Transverse colon (tissue), 4 donors: ENCODE data around the gene APH1A. TPM values are rescaled to one million over a fixed set of nuclear protein-coding genes. Genes with fewer than 3 reads are reported as not detected.

Experiments used
- DNase-seq: peaks from one replicate; pipeline ENCODE4 v3.0.0-alpha.2; 2019
- H3K27ac ChIP-seq, 4 donors: fragments of 200-600 bp; sonication (generic); 2 replicates each; pipeline ENCODE4 v1.5.1; 2016 to 2018; ENCODE audit warnings: inconsistent platforms in 4 of 4
- H3K27me3 ChIP-seq: fragments of 200-600 bp; sonication (generic); 2 replicates; pipeline ENCODE4 v1.5.1; 2017; ENCODE audit warnings: inconsistent platforms
- H3K36me3 ChIP-seq, 4 donors: fragments of 200-600 bp; sonication (generic); 2 replicates each; pipeline ENCODE4 v1.5.1; 2017 to 2019; ENCODE audit warnings: inconsistent platforms in 4 of 4
- H3K4me1 ChIP-seq, 4 donors: fragments of 200-600 bp; sonication (generic); 2 replicates each; pipeline ENCODE4 v1.5.1; 2017 to 2020; ENCODE audit warnings: inconsistent platforms in 4 of 4
- H3K4me3 ChIP-seq, 4 donors: fragments of 200-600 bp; sonication (generic); 1 replicate in 1 of 4; 2 replicates in 3 of 4; pipeline versions ENCODE4 v1.5.1 to v1.6.1; 2017 to 2019; ENCODE audit warnings: inconsistent platforms in 4 of 4
- H3K9me3 ChIP-seq, 2 donors: fragments of 200-600 bp; sonication (generic); 2 replicates each; pipeline ENCODE4 v1.5.1; 2017 to 2019; ENCODE audit warnings: inconsistent platforms in 2 of 2
- EP300 ChIP-seq: sonication (generic); formaldehyde crosslinking; IDR thresholded peaks from one replicate; pipeline ENCODE4 v1.6.1; 2017; ENCODE audit warnings: antibody characterized with exemption, low read depth
- POLR2A ChIP-seq: fragments of 450-650 bp; IDR thresholded peaks from one replicate; pipeline ENCODE4 v1.6.1; 2016; ENCODE audit warnings: antibody characterized with exemption, mild to moderate bottlenecking, moderate library complexity
- POLR2AphosphoS5 ChIP-seq, 3 donors: sonication (generic); formaldehyde crosslinking; IDR thresholded peaks; one replicate each; pipeline ENCODE4 v1.6.1; 2016; ENCODE audit warnings: antibody characterized with exemption in 3 of 3
- WGBS, 2 donors: methylation state at CpG; one replicate each; pipeline ENCODE4 v1.1.5; 2018; ENCODE audit warnings: low coverage in 1 of 2; 5-methylcytosine and 5-hydroxymethylcytosine counted together
- in situ Hi-C, 4 donors: fragments of 200-750 bp; cut with MboI; loops; one replicate each; pipeline versions ENCODE4 v1.15.0 to v1.15.1; 2017; ENCODE audit warnings: low sequenced_read_pairs in 3 of 4, low pct_ligation_motif_present in 1 of 4, low pct_unique_long_range_greater_than_20kb in 1 of 4
- intact Hi-C: fragments of 100-400 bp; cut with DNase I; formaldehyde crosslinking; loops from one replicate; pipeline ENCODE4 v1.15.1; 2023; ENCODE audit warnings: low total_unique reads
- total RNA-seq, 4 donors: library from RNA; depleted of rRNA; stranded (reverse); fragments of >200 nt; gene quantifications; one replicate each; pipeline ENCODE4 v1.1.0, GENCODE V29; 2016
- TF ChIP-seq, protein P1 (sequence below), 5 experiments: fragments of 200-600 bp in 3 of 5; fragments of 450-650 bp in 2 of 5; sonication (generic) in 3 of 5; IDR thresholded peaks; 1 replicate in 2 of 5; 2 replicates in 3 of 5; pipeline ENCODE4 v1.5.1; 2016 to 2017; ENCODE audit warnings: antibody characterized with exemption in 5 of 5, inconsistent platforms in 3 of 5, mild to moderate bottlenecking in 2 of 5, moderate library complexity in 1 of 5

Gene APH1A
- total RNA-seq, 4 donors from 2014 or later, result 86.8 to 162 (median 113) TPM

DNA sequence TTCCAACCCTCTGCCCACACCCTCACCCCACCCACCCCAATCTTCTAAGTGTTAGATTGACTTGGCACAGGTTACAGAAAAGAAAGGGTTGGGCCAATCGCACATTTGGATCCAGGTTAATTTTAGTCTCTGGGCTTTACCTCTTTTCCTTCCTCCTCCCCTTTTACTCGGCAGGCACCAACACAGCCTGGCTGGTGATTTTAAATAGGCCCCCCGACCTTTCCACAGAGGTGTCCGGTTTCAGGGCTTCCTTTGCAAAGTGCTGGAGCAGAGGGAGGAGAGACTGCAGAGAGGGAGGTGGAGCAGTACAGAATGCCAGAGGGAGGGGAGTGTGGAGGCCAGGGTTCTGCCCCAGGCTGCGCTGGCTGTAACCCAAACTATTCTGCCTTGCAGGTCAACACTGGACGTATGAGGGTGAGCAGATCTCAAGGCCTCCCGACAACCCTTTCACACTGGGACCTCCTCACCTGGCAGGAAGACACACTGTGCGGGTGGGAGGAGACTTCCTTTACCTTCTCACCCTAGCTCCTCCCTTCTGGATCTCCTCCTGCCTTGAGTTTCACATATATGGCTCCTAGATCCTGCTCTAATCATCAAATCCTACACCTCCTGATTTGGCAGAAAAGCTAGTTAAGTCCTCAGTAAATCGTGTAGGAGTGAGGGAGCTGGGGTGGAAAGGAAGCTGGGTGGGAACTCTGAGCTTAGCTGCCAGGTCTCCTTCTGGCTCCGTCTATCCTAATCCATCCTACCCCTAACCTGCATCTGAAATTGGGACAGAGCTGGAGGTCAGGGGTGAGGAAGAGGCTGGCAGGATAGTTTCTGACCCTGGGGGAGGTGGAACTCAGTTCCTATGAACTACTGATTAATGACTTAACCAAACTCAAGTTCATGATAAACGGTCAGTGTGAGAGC lies 8.8 kb downstream of the APH1A start:
- in situ Hi-C loops, result no loop called here

DNA sequence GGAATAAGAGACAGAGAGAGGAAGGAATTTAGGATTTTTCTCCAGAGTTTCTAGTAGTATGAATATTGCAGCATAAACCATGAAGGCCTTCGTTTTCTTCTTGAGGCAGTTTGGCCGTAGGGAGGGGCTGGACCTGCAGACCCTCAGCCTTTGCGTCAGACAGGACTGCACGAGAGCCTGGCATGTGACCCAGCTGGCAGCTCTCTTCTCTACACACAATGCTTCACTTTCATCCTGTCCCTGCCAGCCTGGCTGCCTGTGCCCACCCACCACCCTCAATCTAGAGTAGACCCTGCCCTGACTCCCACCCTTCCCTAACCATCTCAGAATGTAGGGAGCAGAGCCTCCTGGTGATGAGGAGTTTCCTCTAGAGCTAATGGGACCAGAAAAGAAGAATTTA lies 9.6 kb downstream of the APH1A start:
- WGBS, 2 donors, result 30% methylated on average over 4 of the region's 4 CpGs; no CpG with 5 or more reads in 1 of the 2 donors
- H3K27ac ChIP-seq, result peak overlapping the region in 3 of 4 donors; percentile 31 to 75 (median 65)
- no peak for TF ChIP-seq POLR2A
- no peak for TF ChIP-seq POLR2AphosphoS5 (IDR thresholded peaks at IDR 0.05)
- TF ChIP-seq EP300, result no peak
- TF ChIP-seq, protein P1, sequence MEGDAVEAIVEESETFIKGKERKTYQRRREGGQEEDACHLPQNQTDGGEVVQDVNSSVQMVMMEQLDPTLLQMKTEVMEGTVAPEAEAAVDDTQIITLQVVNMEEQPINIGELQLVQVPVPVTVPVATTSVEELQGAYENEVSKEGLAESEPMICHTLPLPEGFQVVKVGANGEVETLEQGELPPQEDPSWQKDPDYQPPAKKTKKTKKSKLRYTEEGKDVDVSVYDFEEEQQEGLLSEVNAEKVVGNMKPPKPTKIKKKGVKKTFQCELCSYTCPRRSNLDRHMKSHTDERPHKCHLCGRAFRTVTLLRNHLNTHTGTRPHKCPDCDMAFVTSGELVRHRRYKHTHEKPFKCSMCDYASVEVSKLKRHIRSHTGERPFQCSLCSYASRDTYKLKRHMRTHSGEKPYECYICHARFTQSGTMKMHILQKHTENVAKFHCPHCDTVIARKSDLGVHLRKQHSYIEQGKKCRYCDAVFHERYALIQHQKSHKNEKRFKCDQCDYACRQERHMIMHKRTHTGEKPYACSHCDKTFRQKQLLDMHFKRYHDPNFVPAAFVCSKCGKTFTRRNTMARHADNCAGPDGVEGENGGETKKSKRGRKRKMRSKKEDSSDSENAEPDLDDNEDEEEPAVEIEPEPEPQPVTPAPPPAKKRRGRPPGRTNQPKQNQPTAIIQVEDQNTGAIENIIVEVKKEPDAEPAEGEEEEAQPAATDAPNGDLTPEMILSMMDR (IDR thresholded peaks at IDR 0.05), result no peak
- DNase-seq, result no peak
- peaks cover 8 to 34% (median 23%) of the 10 kb centered on the region in 4 donors for H3K4me1 ChIP-seq
- H3K27me3 ChIP-seq, result peaks cover 4% of the 10 kb centered on the region
- no peaks in the 10 kb centered on the region for H3K36me3 ChIP-seq
- in situ Hi-C loops (no loop called here), intact Hi-C loops (no loop called here)
- no peak overlapping the region for H3K4me3 ChIP-seq
- no peaks in the 10 kb centered on the region for H3K9me3 ChIP-seq

More for the DNA sequence above, 8.8 kb downstream of the APH1A start:
- peak; percentile 66 for DNase-seq
- Histone ChIP-seq H3K36me3 (no peaks in the 10 kb centered on the region), H3K9me3 (no peaks in the 10 kb centered on the region), H3K27ac (peak overlapping the region; percentile 31 to 75 (median 64)), H3K4me1 (peaks cover 8 to 34% (median 23%) of the 10 kb centered on the region in 4 donors), H3K4me3 (peak overlapping the region in 1 of 4 donors; percentile 18), H3K27me3 (peaks cover 4% of the 10 kb centered on the region)
- 29 to 35% methylated on average over 3 to 11 of the region's 11 CpGs for WGBS, 2 donors
- TF ChIP-seq, protein P1 (IDR thresholded peaks at IDR 0.05), result no peak
- TF ChIP-seq POLR2A, result no peak
- TF ChIP-seq POLR2AphosphoS5 (IDR thresholded peaks at IDR 0.05), result peak in 1 of 3 donors; percentile 14
- TF ChIP-seq EP300, result no peak
- intact Hi-C loops, result no loop called here

DNA sequence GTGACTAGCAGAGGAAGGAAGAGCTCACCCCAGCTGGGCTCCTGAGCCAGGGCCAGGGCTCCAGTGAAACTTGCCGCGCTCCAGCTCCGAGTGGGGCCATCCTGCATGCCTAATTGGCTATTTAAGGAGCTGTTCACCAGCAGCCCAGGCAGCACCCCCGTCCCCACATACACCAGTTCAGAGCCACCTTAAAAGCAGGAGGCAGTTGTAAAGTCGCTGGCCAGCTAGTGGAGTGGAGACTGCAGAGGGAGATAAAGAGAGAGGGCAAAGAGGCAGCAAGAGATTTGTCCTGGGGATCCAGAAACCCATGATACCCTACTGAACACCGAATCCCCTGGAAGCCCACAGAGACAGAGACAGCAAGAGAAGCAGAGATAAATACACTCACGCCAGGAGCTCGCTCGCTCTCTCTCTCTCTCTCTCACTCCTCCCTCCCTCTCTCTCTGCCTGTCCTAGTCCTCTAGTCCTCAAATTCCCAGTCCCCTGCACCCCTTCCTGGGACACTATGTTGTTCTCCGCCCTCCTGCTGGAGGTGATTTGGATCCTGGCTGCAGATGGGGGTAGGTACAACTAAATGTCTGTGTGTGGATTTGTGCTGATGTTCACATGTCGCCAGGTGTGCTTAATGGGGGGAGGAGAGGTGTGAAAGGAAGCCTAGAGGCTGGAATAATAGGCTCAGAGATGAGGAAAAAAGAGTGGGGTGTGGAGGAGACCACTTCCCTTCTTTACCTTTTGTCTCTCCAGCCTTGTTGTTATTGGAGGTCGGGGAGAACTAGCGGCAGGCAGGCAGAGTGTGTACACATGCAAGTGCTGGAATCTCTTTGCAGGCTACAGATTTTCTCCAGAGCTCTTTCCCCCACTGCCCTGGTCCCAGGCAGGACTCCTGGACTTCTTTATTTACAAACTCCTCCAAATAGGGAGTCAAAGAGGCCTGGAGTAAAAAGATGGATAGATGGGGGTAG lies 10.9 kb downstream of the APH1A start, which contains the start of gene CA14:
CA14 (plus strand) TSS at position 151 of the 962 bp plus-strand sequence; CDS start at position 506, 355 bp downstream.
- Histone ChIP-seq H3K4me1 (peaks cover 8 to 34% (median 23%) of the 10 kb centered on the region in 4 donors), H3K4me3 (no peak within 1 kb of the TSS), H3K27ac (peak within 1 kb of the TSS in 3 of 4 donors; percentile 31 to 75 (median 74)), H3K9me3 (no peaks in the 10 kb centered on the region), H3K27me3 (peaks cover 4% of the 10 kb centered on the region), H3K36me3 (no peaks in the 10 kb centered on the region)
- in situ Hi-C loops, result no loop called here
- intact Hi-C loops, result no loop called here
- WGBS, 2 donors, result 46 to 55% methylated on average over 4 to 12 of the region's 13 CpGs
- DNase-seq, result no peak
- TF ChIP-seq POLR2A (no peak), POLR2AphosphoS5 (IDR thresholded peaks at IDR 0.05) (no peak), EP300 (no peak)
- TF ChIP-seq, protein P1 (IDR thresholded peaks at IDR 0.05), result no peak
